Measurements from ENCODE around the gene NYNRIN.

The NYNRIN gene

GRCh38 chr14:24456980-24457379, 58.2 kb downstream of the NYNRIN start:
- DNase-seq (ENCODE audit: low read depth) = no peak

- DNase-seq (ENCODE audit: low read depth) = no peak
Measured at GRCh38 chr14:24458736-24459135, 59.9 kb downstream of the NYNRIN start.

GRCh38 chr14:24459331-24459730, 60.5 kb downstream of the NYNRIN start:
- DNase-seq (ENCODE audit: low read depth) = no peak

- no peak for DNase-seq (ENCODE audit: low read depth)
Measured at GRCh38 chr14:24461336-24461735, 62.5 kb downstream of the NYNRIN start.

GRCh38 chr14:24463017-24463883, 64.4 kb downstream of the NYNRIN start:
- DNase-seq (ENCODE audit: low read depth) = no peak

- DNase-seq (ENCODE audit: low read depth) = no peak
Measured at GRCh38 chr14:24463884-24464785, 65.3 kb downstream of the NYNRIN start.

- DNase-seq (ENCODE audit: low read depth) = no peak
Measured at GRCh38 chr14:24465368-24465767, 66.6 kb downstream of the NYNRIN start.

GRCh38 chr14:24465805-24466204, 67.0 kb downstream of the NYNRIN start:
- no peak for DNase-seq (ENCODE audit: low read depth)

Measured in stimulated activated CD8-positive, alpha-beta memory T cell treated with anti-CD3 and anti-CD28 coated beads, Interleukin-4, amount 100 ng/mL, for 24 hours (primary cell).